HEK293 (cell line): ENCODE measurements around the gene WNT11.

Experiments used
- GLIS1 ChIP-seq: fragments of 450-650 bp; formaldehyde crosslinking; IDR thresholded peaks from 2 replicates; pipeline ENCODE4 v1.5.1; 2016; ENCODE audit warnings: missing biosample characterization, missing genetic modification characterization
- KLF8 ChIP-seq: fragments of 450-650 bp; formaldehyde crosslinking; IDR thresholded peaks from 2 replicates; pipeline ENCODE4 v1.5.1; 2016; ENCODE audit warnings: missing biosample characterization, missing genetic modification characterization
- SP2 ChIP-seq: fragments of 450-650 bp; formaldehyde crosslinking; IDR thresholded peaks from 2 replicates; pipeline ENCODE4 v1.5.1; 2016; ENCODE audit warnings: missing biosample characterization, missing genetic modification characterization
- TRIM28 ChIP-seq: IDR thresholded peaks from 2 replicates; pipeline ENCODE4 v1.6.1; 2011; ENCODE audit warnings: low read length, control low read depth, borderline replicate concordance
- YY2 ChIP-seq: fragments of 450-650 bp; formaldehyde crosslinking; IDR thresholded peaks from 2 replicates; pipeline ENCODE4 v1.5.1; 2016; ENCODE audit warnings: missing biosample characterization, missing genetic modification characterization
- ZBTB20 ChIP-seq: fragments of 450-650 bp; formaldehyde crosslinking; IDR thresholded peaks from 2 replicates; pipeline ENCODE4 v1.5.1; 2016; ENCODE audit warnings: missing biosample characterization, missing genetic modification characterization
- ZBTB48 ChIP-seq: fragments of 450-650 bp; formaldehyde crosslinking; IDR thresholded peaks from 2 replicates; pipeline ENCODE4 v1.5.1; 2016; ENCODE audit warnings: missing biosample characterization, missing genetic modification characterization
- ZBTB7A ChIP-seq: fragments of 450-650 bp; formaldehyde crosslinking; IDR thresholded peaks from 2 replicates; pipeline ENCODE4 v1.5.1; 2016; ENCODE audit warnings: low read depth, missing biosample characterization, missing genetic modification characterization
- ZBTB8A ChIP-seq: fragments of 450-650 bp; formaldehyde crosslinking; IDR thresholded peaks from 2 replicates; pipeline ENCODE4 v1.5.1; 2016; ENCODE audit warnings: missing biosample characterization, missing genetic modification characterization
- ZEB2 ChIP-seq: fragments of 450-650 bp; formaldehyde crosslinking; IDR thresholded peaks from 2 replicates; pipeline ENCODE4 v1.5.1; 2016; ENCODE audit warnings: missing biosample characterization, missing genetic modification characterization
- ZFP37 ChIP-seq: fragments of 450-650 bp; formaldehyde crosslinking; IDR thresholded peaks from 2 replicates; pipeline ENCODE4 v1.5.1; 2016; ENCODE audit warnings: missing biosample characterization, missing genetic modification characterization
- ZFP69B ChIP-seq: fragments of 450-650 bp; formaldehyde crosslinking; IDR thresholded peaks from 2 replicates; pipeline ENCODE4 v1.5.1; 2016; ENCODE audit warnings: missing biosample characterization, missing genetic modification characterization
- ZNF155 ChIP-seq: fragments of 450-650 bp; formaldehyde crosslinking; IDR thresholded peaks from 2 replicates; pipeline ENCODE4 v1.5.1; 2016; ENCODE audit warnings: missing biosample characterization, missing genetic modification characterization
- ZNF2 ChIP-seq: fragments of 450-650 bp; formaldehyde crosslinking; IDR thresholded peaks from 2 replicates; pipeline ENCODE4 v1.5.1; 2016; ENCODE audit warnings: missing biosample characterization, missing genetic modification characterization
- ZNF223 ChIP-seq: fragments of 450-650 bp; formaldehyde crosslinking; IDR thresholded peaks from 2 replicates; pipeline ENCODE4 v1.5.1; 2016; ENCODE audit warnings: missing biosample characterization, missing genetic modification characterization
- ZNF24 ChIP-seq: fragments of 450-650 bp; formaldehyde crosslinking; IDR thresholded peaks from 2 replicates; pipeline ENCODE4 v1.5.1; 2016; ENCODE audit warnings: missing biosample characterization, missing genetic modification characterization
- ZNF514 ChIP-seq: fragments of 450-650 bp; formaldehyde crosslinking; IDR thresholded peaks from 2 replicates; pipeline ENCODE4 v1.5.1; 2016; ENCODE audit warnings: missing biosample characterization, missing genetic modification characterization
- ZNF530 ChIP-seq: fragments of 450-650 bp; formaldehyde crosslinking; IDR thresholded peaks from 2 replicates; pipeline ENCODE4 v1.5.1; 2016; ENCODE audit warnings: low read depth, missing biosample characterization, missing genetic modification characterization
- ZNF558 ChIP-seq: fragments of 450-650 bp; formaldehyde crosslinking; IDR thresholded peaks from 2 replicates; pipeline ENCODE4 v1.5.1; 2016; ENCODE audit warnings: missing biosample characterization, missing genetic modification characterization
- ZNF610 ChIP-seq: fragments of 450-650 bp; formaldehyde crosslinking; IDR thresholded peaks from 2 replicates; pipeline ENCODE4 v1.5.1; 2016; ENCODE audit warnings: missing biosample characterization, missing genetic modification characterization, borderline replicate concordance
- ZNF670 ChIP-seq: fragments of 450-650 bp; formaldehyde crosslinking; IDR thresholded peaks from 2 replicates; pipeline ENCODE4 v1.5.1; 2016; ENCODE audit warnings: missing biosample characterization, missing genetic modification characterization, low read depth
- ZNF843 ChIP-seq: fragments of 450-650 bp; formaldehyde crosslinking; IDR thresholded peaks from 2 replicates; pipeline ENCODE4 v1.5.1; 2016; ENCODE audit warnings: missing biosample characterization, missing genetic modification characterization
- ZXDB ChIP-seq: fragments of 450-650 bp; formaldehyde crosslinking; IDR thresholded peaks from 2 replicates; pipeline ENCODE4 v1.5.1; 2016; ENCODE audit warnings: missing biosample characterization, missing genetic modification characterization
- TF ChIP-seq, protein P1 (sequence below): fragments of 450-650 bp; formaldehyde crosslinking; IDR thresholded peaks from 2 replicates; pipeline ENCODE4 v1.5.1; 2017; ENCODE audit warnings: missing biosample characterization, missing genetic modification characterization
- TF ChIP-seq, protein P2 (sequence below): fragments of 450-650 bp; formaldehyde crosslinking; IDR thresholded peaks from 2 replicates; pipeline ENCODE4 v1.5.1; 2016; ENCODE audit warnings: missing biosample characterization, missing genetic modification characterization
- TF ChIP-seq, protein P3 (sequence below): fragments of 450-650 bp; formaldehyde crosslinking; IDR thresholded peaks from 2 replicates; pipeline ENCODE4 v1.5.1; 2016; ENCODE audit warnings: missing biosample characterization, missing genetic modification characterization
- TF ChIP-seq, protein P4 (sequence below): fragments of 450-650 bp; formaldehyde crosslinking; IDR thresholded peaks from 2 replicates; pipeline ENCODE4 v1.5.1; 2016; ENCODE audit warnings: missing biosample characterization, missing genetic modification characterization
- TF ChIP-seq, protein P5 (sequence below): fragments of 450-650 bp; formaldehyde crosslinking; IDR thresholded peaks from 2 replicates; pipeline ENCODE4 v1.5.0; 2017; ENCODE audit warnings: missing biosample characterization, missing genetic modification characterization, borderline replicate concordance
- TF ChIP-seq, protein P6 (sequence below): fragments of 450-650 bp; formaldehyde crosslinking; IDR thresholded peaks from 2 replicates; pipeline ENCODE4 v1.5.1; 2016; ENCODE audit warnings: missing biosample characterization, missing genetic modification characterization

WNT11 gene

DNA sequence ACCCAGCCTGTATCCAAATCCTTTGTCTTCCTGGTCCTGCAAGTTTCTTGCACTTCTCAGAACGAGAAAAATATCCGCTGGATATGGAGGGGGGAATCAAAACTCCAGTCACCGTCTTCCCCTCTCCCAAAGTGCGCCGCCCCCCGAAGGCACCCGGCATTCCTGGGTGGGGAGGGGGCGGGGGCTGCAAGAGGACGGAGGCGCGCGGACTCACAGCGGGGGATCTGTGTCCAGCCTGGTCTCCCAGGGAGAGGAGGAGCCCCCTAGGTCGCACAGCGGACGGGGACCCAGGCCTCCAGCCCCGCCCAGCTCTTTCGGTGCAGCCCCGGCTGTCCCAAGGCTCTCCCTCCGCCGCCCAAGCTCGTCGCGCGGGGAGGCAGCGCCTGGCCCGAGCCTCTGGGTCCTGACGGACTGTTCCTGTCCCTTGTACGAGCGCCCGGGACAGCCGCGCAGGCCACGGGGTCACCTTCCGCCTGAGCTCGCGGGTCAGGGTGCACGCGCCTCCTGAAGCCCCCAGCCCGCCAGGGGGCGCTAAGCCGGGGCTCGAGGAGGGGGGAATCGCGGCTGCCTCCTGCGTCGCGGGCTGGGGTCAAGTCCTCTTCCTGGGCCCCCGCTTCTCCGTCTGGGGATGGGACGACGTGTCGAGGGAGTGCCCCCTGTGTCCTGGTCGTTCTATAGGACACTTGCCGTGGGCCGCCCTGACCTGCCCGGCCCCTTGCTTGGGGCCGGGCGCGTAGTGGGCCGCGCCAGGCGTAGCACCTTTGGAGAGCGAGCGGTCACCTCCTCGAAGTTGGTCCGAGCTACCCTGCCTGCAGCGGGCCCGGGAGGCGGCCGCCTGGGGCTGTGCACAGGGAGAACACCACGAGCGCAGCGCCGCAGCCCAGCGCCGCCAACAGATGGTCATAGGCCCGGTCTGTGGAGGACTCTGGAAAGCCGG, 2.4 kb upstream of the WNT11 start (continued):
- TF ChIP-seq, protein P1, sequence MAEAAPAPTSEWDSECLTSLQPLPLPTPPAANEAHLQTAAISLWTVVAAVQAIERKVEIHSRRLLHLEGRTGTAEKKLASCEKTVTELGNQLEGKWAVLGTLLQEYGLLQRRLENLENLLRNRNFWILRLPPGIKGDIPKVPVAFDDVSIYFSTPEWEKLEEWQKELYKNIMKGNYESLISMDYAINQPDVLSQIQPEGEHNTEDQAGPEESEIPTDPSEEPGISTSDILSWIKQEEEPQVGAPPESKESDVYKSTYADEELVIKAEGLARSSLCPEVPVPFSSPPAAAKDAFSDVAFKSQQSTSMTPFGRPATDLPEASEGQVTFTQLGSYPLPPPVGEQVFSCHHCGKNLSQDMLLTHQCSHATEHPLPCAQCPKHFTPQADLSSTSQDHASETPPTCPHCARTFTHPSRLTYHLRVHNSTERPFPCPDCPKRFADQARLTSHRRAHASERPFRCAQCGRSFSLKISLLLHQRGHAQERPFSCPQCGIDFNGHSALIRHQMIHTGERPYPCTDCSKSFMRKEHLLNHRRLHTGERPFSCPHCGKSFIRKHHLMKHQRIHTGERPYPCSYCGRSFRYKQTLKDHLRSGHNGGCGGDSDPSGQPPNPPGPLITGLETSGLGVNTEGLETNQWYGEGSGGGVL (tag by site-specific recombination), result peak; percentile 58
- TF ChIP-seq, protein P2, sequence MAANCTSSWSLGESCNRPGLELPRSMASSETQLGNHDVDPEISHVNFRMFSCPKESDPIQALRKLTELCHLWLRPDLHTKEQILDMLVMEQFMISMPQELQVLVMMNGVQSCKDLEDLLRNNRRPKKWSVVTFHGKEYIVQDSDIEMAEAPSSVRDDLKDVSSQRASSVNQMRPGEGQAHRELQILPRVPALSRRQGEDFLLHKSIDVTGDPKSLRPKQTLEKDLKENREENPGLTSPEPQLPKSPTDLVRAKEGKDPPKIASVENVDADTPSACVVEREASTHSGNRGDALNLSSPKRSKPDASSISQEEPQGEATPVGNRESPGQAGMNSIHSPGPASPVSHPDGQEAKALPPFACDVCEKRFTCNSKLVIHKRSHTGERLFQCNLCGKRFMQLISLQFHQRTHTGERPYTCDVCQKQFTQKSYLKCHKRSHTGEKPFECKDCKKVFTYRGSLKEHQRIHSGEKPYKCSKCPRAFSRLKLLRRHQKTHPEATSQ (tag by site-specific recombination), result no peak
- TF ChIP-seq YY2 (tag by site-specific recombination), result no peak
- peak; percentile 66; the same call in 1 of the 2 replicates for TF ChIP-seq ZEB2
- no peak for TF ChIP-seq ZNF514 (tag by site-specific recombination)
- TF ChIP-seq, protein P3, sequence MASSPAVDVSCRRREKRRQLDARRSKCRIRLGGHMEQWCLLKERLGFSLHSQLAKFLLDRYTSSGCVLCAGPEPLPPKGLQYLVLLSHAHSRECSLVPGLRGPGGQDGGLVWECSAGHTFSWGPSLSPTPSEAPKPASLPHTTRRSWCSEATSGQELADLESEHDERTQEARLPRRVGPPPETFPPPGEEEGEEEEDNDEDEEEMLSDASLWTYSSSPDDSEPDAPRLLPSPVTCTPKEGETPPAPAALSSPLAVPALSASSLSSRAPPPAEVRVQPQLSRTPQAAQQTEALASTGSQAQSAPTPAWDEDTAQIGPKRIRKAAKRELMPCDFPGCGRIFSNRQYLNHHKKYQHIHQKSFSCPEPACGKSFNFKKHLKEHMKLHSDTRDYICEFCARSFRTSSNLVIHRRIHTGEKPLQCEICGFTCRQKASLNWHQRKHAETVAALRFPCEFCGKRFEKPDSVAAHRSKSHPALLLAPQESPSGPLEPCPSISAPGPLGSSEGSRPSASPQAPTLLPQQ (tag by site-specific recombination), result peak; percentile 73
- peak; percentile 21; the same call in 1 of the 2 replicates for TF ChIP-seq SP2 (tag by site-specific recombination)
- TF ChIP-seq ZNF843 (tag by site-specific recombination), result 0 out of 2 replicates have a peak, but pooled peaks have one; percentile 33
- TF ChIP-seq, protein P4, sequence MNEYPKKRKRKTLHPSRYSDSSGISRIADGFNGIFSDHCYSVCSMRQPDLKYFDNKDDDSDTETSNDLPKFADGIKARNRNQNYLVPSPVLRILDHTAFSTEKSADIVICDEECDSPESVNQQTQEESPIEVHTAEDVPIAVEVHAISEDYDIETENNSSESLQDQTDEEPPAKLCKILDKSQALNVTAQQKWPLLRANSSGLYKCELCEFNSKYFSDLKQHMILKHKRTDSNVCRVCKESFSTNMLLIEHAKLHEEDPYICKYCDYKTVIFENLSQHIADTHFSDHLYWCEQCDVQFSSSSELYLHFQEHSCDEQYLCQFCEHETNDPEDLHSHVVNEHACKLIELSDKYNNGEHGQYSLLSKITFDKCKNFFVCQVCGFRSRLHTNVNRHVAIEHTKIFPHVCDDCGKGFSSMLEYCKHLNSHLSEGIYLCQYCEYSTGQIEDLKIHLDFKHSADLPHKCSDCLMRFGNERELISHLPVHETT (tag by site-specific recombination), result no peak
- no peak for TF ChIP-seq TRIM28
- TF ChIP-seq ZBTB7A, result peak; percentile 40; the same call in 1 of the 2 replicates
- no peak for TF ChIP-seq ZNF610
- no peak for TF ChIP-seq ZNF223 (tag by site-specific recombination)
- TF ChIP-seq, protein P5, sequence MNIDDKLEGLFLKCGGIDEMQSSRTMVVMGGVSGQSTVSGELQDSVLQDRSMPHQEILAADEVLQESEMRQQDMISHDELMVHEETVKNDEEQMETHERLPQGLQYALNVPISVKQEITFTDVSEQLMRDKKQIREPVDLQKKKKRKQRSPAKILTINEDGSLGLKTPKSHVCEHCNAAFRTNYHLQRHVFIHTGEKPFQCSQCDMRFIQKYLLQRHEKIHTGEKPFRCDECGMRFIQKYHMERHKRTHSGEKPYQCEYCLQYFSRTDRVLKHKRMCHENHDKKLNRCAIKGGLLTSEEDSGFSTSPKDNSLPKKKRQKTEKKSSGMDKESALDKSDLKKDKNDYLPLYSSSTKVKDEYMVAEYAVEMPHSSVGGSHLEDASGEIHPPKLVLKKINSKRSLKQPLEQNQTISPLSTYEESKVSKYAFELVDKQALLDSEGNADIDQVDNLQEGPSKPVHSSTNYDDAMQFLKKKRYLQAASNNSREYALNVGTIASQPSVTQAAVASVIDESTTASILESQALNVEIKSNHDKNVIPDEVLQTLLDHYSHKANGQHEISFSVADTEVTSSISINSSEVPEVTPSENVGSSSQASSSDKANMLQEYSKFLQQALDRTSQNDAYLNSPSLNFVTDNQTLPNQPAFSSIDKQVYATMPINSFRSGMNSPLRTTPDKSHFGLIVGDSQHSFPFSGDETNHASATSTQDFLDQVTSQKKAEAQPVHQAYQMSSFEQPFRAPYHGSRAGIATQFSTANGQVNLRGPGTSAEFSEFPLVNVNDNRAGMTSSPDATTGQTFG, result no peak
- peak; percentile 59 for TF ChIP-seq ZBTB8A (tag by site-specific recombination)
- no peak for TF ChIP-seq ZNF530 (tag by site-specific recombination)
- 0 out of 2 replicates have a peak, but pooled peaks have one; percentile 35 for TF ChIP-seq ZNF2 (tag by site-specific recombination)
- 0 out of 2 replicates have a peak, but pooled peaks have one; percentile 23 for TF ChIP-seq ZFP37 (tag by site-specific recombination)
- TF ChIP-seq ZNF558 (tag by site-specific recombination), result no peak
- TF ChIP-seq ZNF24, result 0 out of 2 replicates have a peak, but pooled peaks have one; percentile 32
- peak; percentile 91 for TF ChIP-seq ZBTB20 (tag by site-specific recombination)
- TF ChIP-seq ZNF670 (tag by site-specific recombination), result no peak
- TF ChIP-seq, protein P6, sequence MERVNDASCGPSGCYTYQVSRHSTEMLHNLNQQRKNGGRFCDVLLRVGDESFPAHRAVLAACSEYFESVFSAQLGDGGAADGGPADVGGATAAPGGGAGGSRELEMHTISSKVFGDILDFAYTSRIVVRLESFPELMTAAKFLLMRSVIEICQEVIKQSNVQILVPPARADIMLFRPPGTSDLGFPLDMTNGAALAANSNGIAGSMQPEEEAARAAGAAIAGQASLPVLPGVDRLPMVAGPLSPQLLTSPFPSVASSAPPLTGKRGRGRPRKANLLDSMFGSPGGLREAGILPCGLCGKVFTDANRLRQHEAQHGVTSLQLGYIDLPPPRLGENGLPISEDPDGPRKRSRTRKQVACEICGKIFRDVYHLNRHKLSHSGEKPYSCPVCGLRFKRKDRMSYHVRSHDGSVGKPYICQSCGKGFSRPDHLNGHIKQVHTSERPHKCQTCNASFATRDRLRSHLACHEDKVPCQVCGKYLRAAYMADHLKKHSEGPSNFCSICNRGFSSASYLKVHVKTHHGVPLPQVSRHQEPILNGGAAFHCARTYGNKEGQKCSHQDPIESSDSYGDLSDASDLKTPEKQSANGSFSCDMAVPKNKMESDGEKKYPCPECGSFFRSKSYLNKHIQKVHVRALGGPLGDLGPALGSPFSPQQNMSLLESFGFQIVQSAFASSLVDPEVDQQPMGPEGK (tag by site-specific recombination), result peak; percentile 89
- TF ChIP-seq GLIS1 (tag by site-specific recombination), result peak; percentile 85
- TF ChIP-seq ZNF155 (tag by site-specific recombination), result no peak
- no peak for TF ChIP-seq ZFP69B (tag by site-specific recombination)
- 0 out of 2 replicates have a peak, but pooled peaks have one; percentile 44 for TF ChIP-seq ZBTB48 (tag by site-specific recombination)
- peak; percentile 49; the same call in 1 of the 2 replicates for TF ChIP-seq KLF8 (tag by site-specific recombination)
- peak; percentile 88 for TF ChIP-seq ZXDB (tag by site-specific recombination)
